SK-N-SH treated with all-trans-retinoic acid at 6 μM for 48 hours (cell line): ENCODE data around the gene CDIPT.

ENCODE experiments used
- ATAC-seq: fragments of 200-7000 bp; cut with Tn5 transposase; 3 replicates; pipeline ENCODE4 v1.9.1; 2020; ENCODE audit warnings: mild to moderate bottlenecking, moderate library complexity
- ARNTL ChIP-seq: fragments of 450-650 bp; formaldehyde crosslinking; IDR thresholded peaks from 2 replicates; pipeline ENCODE4 v1.5.0; 2020; ENCODE audit warnings: low read depth, mild to moderate bottlenecking, moderate library complexity, borderline replicate concordance
- BACH2 ChIP-seq: fragments of 250-450 bp; sonication (Bioruptor Pico); IDR thresholded peaks from 2 replicates; pipeline ENCODE4 v1.9.0; 2021; ENCODE audit warnings: mild to moderate bottlenecking, borderline replicate concordance
- CSDC2 ChIP-seq: fragments of 250-450 bp; sonication (Bioruptor Pico); IDR thresholded peaks from 2 replicates; pipeline ENCODE4 v1.5.0; 2020; ENCODE audit warnings: mild to moderate bottlenecking, moderate library complexity
- ESRRG ChIP-seq: fragments of 250-450 bp; sonication (Bioruptor Pico); IDR thresholded peaks from 2 replicates; pipeline ENCODE4 v1.6.1; 2021; ENCODE audit warnings: mild to moderate bottlenecking
- GLIS3 ChIP-seq: fragments of 250-450 bp; sonication (Bioruptor Pico); IDR thresholded peaks from 2 replicates; pipeline ENCODE4 v1.5.0; 2020; ENCODE audit warnings: mild to moderate bottlenecking, moderate library complexity
- ISL1 ChIP-seq: fragments of 250-450 bp; sonication (Bioruptor Pico); IDR thresholded peaks from 2 replicates; pipeline ENCODE4 v2.1.2; 2022; ENCODE audit warnings: mild to moderate bottlenecking, moderate library complexity
- OSR1 ChIP-seq: fragments of 250-450 bp; sonication (Bioruptor Pico); IDR thresholded peaks from 2 replicates; pipeline ENCODE4 v1.8.0; 2022; ENCODE audit warnings: moderate library complexity, mild to moderate bottlenecking, inconsistent platforms
- PPARA ChIP-seq: fragments of 250-450 bp; sonication (Bioruptor Pico); IDR thresholded peaks from 2 replicates; pipeline ENCODE4 v1.5.0; 2020; ENCODE audit warnings: mild to moderate bottlenecking, borderline replicate concordance
- RARB ChIP-seq: fragments of 250-450 bp; sonication (Bioruptor Pico); IDR thresholded peaks from 2 replicates; pipeline ENCODE4 v1.8.0; 2021; ENCODE audit warnings: mild to moderate bottlenecking, moderate library complexity
- SNAI2 ChIP-seq: fragments of 250-450 bp; sonication (Bioruptor Pico); IDR thresholded peaks from 2 replicates; pipeline ENCODE4 v1.5.0; 2020; ENCODE audit warnings: mild to moderate bottlenecking, moderate library complexity
- TCF4 ChIP-seq: fragments of 250-450 bp; sonication (Bioruptor Pico); IDR thresholded peaks from 2 replicates; pipeline ENCODE4 v1.8.0; 2021; ENCODE audit warnings: mild to moderate bottlenecking, moderate library complexity, borderline replicate concordance
- TOX ChIP-seq: fragments of 250-450 bp; sonication (Bioruptor Pico); IDR thresholded peaks from 2 replicates; pipeline ENCODE4 v1.8.0; 2021; ENCODE audit warnings: mild to moderate bottlenecking, moderate library complexity, borderline replicate concordance
- ZC3H10 ChIP-seq: fragments of 250-450 bp; sonication (Bioruptor Pico); IDR thresholded peaks from 2 replicates; pipeline ENCODE4 v1.5.1; 2021; ENCODE audit warnings: mild to moderate bottlenecking, moderate library complexity
- ZFP30 ChIP-seq: fragments of 450-650 bp; formaldehyde crosslinking; IDR thresholded peaks from 2 replicates; pipeline ENCODE4 v1.5.0; 2022; ENCODE audit warnings: mild to moderate bottlenecking, moderate library complexity
- ZNF565 ChIP-seq: fragments of 450-650 bp; formaldehyde crosslinking; conservative IDR thresholded peaks from 2 replicates; pipeline ENCODE4 v1.5.0; 2020; ENCODE audit warnings: low read depth, mild to moderate bottlenecking, moderate library complexity
- ZNF70 ChIP-seq: fragments of 450-650 bp; formaldehyde crosslinking; IDR thresholded peaks from 2 replicates; pipeline ENCODE4 v1.5.0; 2020; ENCODE audit warnings: mild to moderate bottlenecking, moderate library complexity
- ZNF8 ChIP-seq: fragments of 450-650 bp; formaldehyde crosslinking; IDR thresholded peaks from 2 replicates; pipeline ENCODE4 v1.5.0; 2020; ENCODE audit warnings: mild to moderate bottlenecking, moderate library complexity
- TF ChIP-seq, protein P1 (sequence below): fragments of 250-450 bp; sonication (Bioruptor Pico); IDR thresholded peaks from 2 replicates; pipeline ENCODE4 v1.5.0; 2020; ENCODE audit warnings: mild to moderate bottlenecking, moderate library complexity
- TF ChIP-seq, protein P2 (sequence below): fragments of 250-450 bp; sonication (Bioruptor Pico); IDR thresholded peaks from 2 replicates; pipeline ENCODE4 v1.5.1; 2020; ENCODE audit warnings: low read depth, mild to moderate bottlenecking, moderate library complexity
- TF ChIP-seq, protein P3 (sequence below): fragments of 250-450 bp; sonication (Bioruptor Pico); IDR thresholded peaks from 2 replicates; pipeline ENCODE4 v1.8.0; 2021; ENCODE audit warnings: low read depth, mild to moderate bottlenecking, moderate library complexity, borderline replicate concordance

The CDIPT gene

GRCh38 chr16:29849505-29849904, 13.5 kb downstream of the CDIPT start:
- TF ChIP-seq, protein P1, sequence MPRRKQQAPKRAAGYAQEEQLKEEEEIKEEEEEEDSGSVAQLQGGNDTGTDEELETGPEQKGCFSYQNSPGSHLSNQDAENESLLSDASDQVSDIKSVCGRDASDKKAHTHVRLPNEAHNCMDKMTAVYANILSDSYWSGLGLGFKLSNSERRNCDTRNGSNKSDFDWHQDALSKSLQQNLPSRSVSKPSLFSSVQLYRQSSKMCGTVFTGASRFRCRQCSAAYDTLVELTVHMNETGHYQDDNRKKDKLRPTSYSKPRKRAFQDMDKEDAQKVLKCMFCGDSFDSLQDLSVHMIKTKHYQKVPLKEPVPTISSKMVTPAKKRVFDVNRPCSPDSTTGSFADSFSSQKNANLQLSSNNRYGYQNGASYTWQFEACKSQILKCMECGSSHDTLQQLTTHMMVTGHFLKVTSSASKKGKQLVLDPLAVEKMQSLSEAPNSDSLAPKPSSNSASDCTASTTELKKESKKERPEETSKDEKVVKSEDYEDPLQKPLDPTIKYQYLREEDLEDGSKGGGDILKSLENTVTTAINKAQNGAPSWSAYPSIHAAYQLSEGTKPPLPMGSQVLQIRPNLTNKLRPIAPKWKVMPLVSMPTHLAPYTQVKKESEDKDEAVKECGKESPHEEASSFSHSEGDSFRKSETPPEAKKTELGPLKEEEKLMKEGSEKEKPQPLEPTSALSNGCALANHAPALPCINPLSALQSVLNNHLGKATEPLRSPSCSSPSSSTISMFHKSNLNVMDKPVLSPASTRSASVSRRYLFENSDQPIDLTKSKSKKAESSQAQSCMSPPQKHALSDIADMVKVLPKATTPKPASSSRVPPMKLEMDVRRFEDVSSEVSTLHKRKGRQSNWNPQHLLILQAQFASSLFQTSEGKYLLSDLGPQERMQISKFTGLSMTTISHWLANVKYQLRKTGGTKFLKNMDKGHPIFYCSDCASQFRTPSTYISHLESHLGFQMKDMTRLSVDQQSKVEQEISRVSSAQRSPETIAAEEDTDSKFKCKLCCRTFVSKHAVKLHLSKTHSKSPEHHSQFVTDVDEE, result no peak
- TF ChIP-seq, protein P2, sequence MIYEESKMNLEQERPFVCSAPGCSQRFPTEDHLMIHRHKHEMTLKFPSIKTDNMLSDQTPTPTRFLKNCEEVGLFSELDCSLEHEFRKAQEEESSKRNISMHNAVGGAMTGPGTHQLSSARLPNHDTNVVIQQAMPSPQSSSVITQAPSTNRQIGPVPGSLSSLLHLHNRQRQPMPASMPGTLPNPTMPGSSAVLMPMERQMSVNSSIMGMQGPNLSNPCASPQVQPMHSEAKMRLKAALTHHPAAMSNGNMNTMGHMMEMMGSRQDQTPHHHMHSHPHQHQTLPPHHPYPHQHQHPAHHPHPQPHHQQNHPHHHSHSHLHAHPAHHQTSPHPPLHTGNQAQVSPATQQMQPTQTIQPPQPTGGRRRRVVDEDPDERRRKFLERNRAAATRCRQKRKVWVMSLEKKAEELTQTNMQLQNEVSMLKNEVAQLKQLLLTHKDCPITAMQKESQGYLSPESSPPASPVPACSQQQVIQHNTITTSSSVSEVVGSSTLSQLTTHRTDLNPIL, result no peak
- TF ChIP-seq CSDC2 (CRISPR knock-in tag) (no peak), ZNF8 (CRISPR knock-in tag) (no peak), TOX (CRISPR knock-in tag) (no peak), GLIS3 (CRISPR knock-in tag) (no peak), ISL1 (CRISPR knock-in tag) (no peak), ARNTL (CRISPR knock-in tag) (no peak), PPARA (CRISPR knock-in tag) (no peak), ZNF565 (CRISPR knock-in tag) (no peak), BACH2 (CRISPR knock-in tag) (no peak), TCF4 (no peak)
- TF ChIP-seq, protein P3, sequence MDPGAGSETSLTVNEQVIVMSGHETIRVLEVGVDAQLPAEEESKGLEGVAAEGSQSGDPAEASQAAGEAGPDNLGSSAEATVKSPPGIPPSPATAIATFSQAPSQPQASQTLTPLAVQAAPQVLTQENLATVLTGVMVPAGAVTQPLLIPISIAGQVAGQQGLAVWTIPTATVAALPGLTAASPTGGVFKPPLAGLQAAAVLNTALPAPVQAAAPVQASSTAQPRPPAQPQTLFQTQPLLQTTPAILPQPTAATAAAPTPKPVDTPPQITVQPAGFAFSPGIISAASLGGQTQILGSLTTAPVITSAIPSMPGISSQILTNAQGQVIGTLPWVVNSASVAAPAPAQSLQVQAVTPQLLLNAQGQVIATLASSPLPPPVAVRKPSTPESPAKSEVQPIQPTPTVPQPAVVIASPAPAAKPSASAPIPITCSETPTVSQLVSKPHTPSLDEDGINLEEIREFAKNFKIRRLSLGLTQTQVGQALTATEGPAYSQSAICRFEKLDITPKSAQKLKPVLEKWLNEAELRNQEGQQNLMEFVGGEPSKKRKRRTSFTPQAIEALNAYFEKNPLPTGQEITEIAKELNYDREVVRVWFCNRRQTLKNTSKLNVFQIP, result no peak
- no peak for ATAC-seq

- TF ChIP-seq PPARA (CRISPR knock-in tag) (no peak), ZNF8 (CRISPR knock-in tag) (no peak), GLIS3 (CRISPR knock-in tag) (no peak), ZC3H10 (no peak), ISL1 (CRISPR knock-in tag) (no peak)
- peak; percentile 91 for ATAC-seq
Measured at GRCh38 chr16:29848420-29849297, 14.4 kb downstream of the CDIPT start.

GRCh38 chr16:29845656-29846055, 17.4 kb downstream of the CDIPT start:
- no peak for ATAC-seq
- TF ChIP-seq ZNF565 (CRISPR knock-in tag) (no peak), RARB (CRISPR knock-in tag) (no peak), ARNTL (CRISPR knock-in tag) (no peak), ZNF70 (CRISPR knock-in tag) (no peak), ESRRG (CRISPR knock-in tag) (no peak), BACH2 (CRISPR knock-in tag) (no peak), ZFP30 (CRISPR knock-in tag) (no peak), OSR1 (no peak), TOX (CRISPR knock-in tag) (no peak), SNAI2 (CRISPR knock-in tag) (no peak), ZC3H10 (no peak), TCF4 (no peak)
- TF ChIP-seq, protein P1, result no peak
- TF ChIP-seq, protein P3, result no peak
- TF ChIP-seq, protein P2, result no peak
